Kasumi-1 (cell line): Measurements from ENCODE around the gene TLE5.
"Not testable (repeated sequence)": the region's sequence is repeated elsewhere in the genome, so short reads cannot be mapped to it uniquely, and the experiment has no call there.

Source experiments
- DNase-seq, 2 experiments: peaks; one replicate each; lab custom pipeline; 2025; lab: John Stamatoyannopoulos, UW

TLE5 gene

GRCh38 chr19:3045191-3045590 is 17.1 kb downstream of the TLE5 start:
- DNase-seq = no peak

GRCh38 chr19:3042621-3043267 is 19.6 kb downstream of the TLE5 start:
- DNase-seq = no peak

- no peak for DNase-seq
These were observed 20.3 kb downstream of the TLE5 start for GRCh38 chr19:3041761-3042620.

- no peak for DNase-seq
These were observed 21.0 kb downstream of the TLE5 start for GRCh38 chr19:3041327-3041726.

- no peak for DNase-seq
These were observed 22.6 kb downstream of the TLE5 start for GRCh38 chr19:3039641-3040077.

- no peak for DNase-seq
These were observed 23.2 kb downstream of the TLE5 start for GRCh38 chr19:3039125-3039524.

GRCh38 chr19:3038214-3038613 is 24.1 kb downstream of the TLE5 start:
- no peak for DNase-seq

GRCh38 chr19:3036977-3037544 is 25.2 kb downstream of the TLE5 start:
- DNase-seq = not testable (repeated sequence)

GRCh38 chr19:3036119-3036976 is 25.9 kb downstream of the TLE5 start:
- peak; percentile 87 to 91 for DNase-seq

GRCh38 chr19:3035542-3036118 is 26.7 kb downstream of the TLE5 start:
- peak; percentile 98 for DNase-seq

GRCh38 chr19:3034656-3035541 is 27.4 kb downstream of the TLE5 start:
- DNase-seq = peak; percentile 61 to 62

- DNase-seq = no peak
These were observed 28.0 kb downstream of the TLE5 start for GRCh38 chr19:3034406-3034655.

GRCh38 chr19:3033595-3034405 is 28.5 kb downstream of the TLE5 start:
- DNase-seq = no peak

- no peak for DNase-seq
These were observed 30.8 kb downstream of the TLE5 start for GRCh38 chr19:3031607-3031867.

- DNase-seq = no peak
These were observed 33.0 kb downstream of the TLE5 start, which contains the start of gene TLE2 for GRCh38 chr19:3029065-3029923. Gene TLE2 (minus strand): TSS chr19:3029280. CDS start chr19:3028904, 376 bp downstream.

GRCh38 chr19:3028305-3029064 is 33.8 kb downstream of the TLE5 start:
- DNase-seq = no peak

- DNase-seq = no peak
These were observed 34.4 kb downstream of the TLE5 start for GRCh38 chr19:3027981-3028304.

- no peak for DNase-seq
These were observed 35.0 kb downstream of the TLE5 start for GRCh38 chr19:3027292-3027691.

- DNase-seq = no peak
These were observed 35.5 kb downstream of the TLE5 start for GRCh38 chr19:3026768-3027167.
